HepG2 (cell line): ENCODE data around the gene TPRA1. TPM values are rescaled to one million over a fixed set of nuclear protein-coding genes. Genes with fewer than 3 reads are reported as not detected.
A peak's percentile ranks its signal among the peaks of the same experiment; 100 is the strongest.

Experiments used
- ATAC-seq: fragments of 200-7000 bp; cut with Tn5 transposase; 3 replicates; pipeline ENCODE4 v1.9.1; 2020; ENCODE audit warnings: mild to moderate bottlenecking, moderate library complexity
- BruUV-seq: library from RNA; stranded (reverse); fragments of 400-500 nt; replicated peaks from 2 replicates; lab custom pipeline; 2021; lab: Mats Ljungman, UMichigan
- CTCF ChIA-PET: fragments of 300-600 bp; formaldehyde crosslinking; extraction: SDS; loops from one replicate; lab custom pipeline; 2021; ENCODE audit warnings: low total read pairs, inconsistent platforms, low intra/inter-chr PET ratio; lab: Yijun Ruan, JAX
- POLR2A ChIA-PET: fragments of 350-600 bp; sonication (Branson Sonifier 250); formaldehyde crosslinking; loops from one replicate; lab custom pipeline; 2020; ENCODE audit warnings: antibody characterized with exemption, inconsistent platforms; lab: Yijun Ruan, JAX
- DNase-seq: peaks from one replicate; pipeline ENCODE4 v3.0.0-alpha.2; 2015; ENCODE audit warnings: low spot score
- FAIRE-seq: peaks from 3 replicates; lab custom pipeline; 2011; peaks lifted over from hg19 to GRCh38; lab: Jason Lieb, UNC
- H2AFZ ChIP-seq: one replicate; pipeline ENCODE4 v1.6.1; 2011; ENCODE audit warnings: low read length, inconsistent platforms
- H3K27ac ChIP-seq: fragments of 300-600 bp; 3 replicates; pipeline ENCODE4 v1.8.0; 2011; ENCODE audit warnings: mixed run types, mild to moderate bottlenecking, mixed read lengths, low read length, inconsistent platforms; ENCODE audit not compliant: insufficient read depth; ENCODE audit errors: extremely low read length
- H3K27me3 ChIP-seq, 2 experiments: fragments of 200-600 bp in 1 of 2; 2 replicates in 1 of 2; 3 replicates in 1 of 2; pipeline versions ENCODE4 v1.6.0 to v1.8.0; 2011; ENCODE audit warnings: low read length in 2 of 2, mild to moderate bottlenecking in 2 of 2, moderate library complexity in 2 of 2, inconsistent platforms in 1 of 2; ENCODE audit not compliant: insufficient read depth in 2 of 2, control insufficient read depth in 1 of 2
- H3K36me3 ChIP-seq, 2 experiments: fragments of 200-600 bp in 1 of 2; replicated peaks in 1 of 2; 2 replicates in 1 of 2; 3 replicates in 1 of 2; pipeline versions ENCODE4 v1.5.1 to v1.8.0; 2011; ENCODE audit warnings: low read length in 2 of 2, inconsistent platforms in 1 of 2; ENCODE audit not compliant: insufficient read depth in 2 of 2, control insufficient read depth in 1 of 2
- H3K4me1 ChIP-seq: 2 replicates; pipeline ENCODE4 v1.5.1; 2012; ENCODE audit warnings: low read length, inconsistent platforms; ENCODE audit not compliant: insufficient read depth
- H3K4me2 ChIP-seq: 2 replicates; pipeline ENCODE4 v1.6.0; 2011; ENCODE audit warnings: low read depth, low read length, inconsistent platforms
- H3K4me3 ChIP-seq, 3 experiments: fragments of 200-600 bp in 1 of 3; sonication (generic), shearing (Covaris generic) in 1 of 3; replicated peaks in 1 of 3; 2 replicates each; pipeline ENCODE4 v1.5.1; 2011 to 2016; ENCODE audit warnings: low read length in 3 of 3, inconsistent platforms in 2 of 3, low read depth in 2 of 3, mild to moderate bottlenecking in 2 of 3, control low read depth in 1 of 3, mixed read lengths in 1 of 3; ENCODE audit not compliant: insufficient read depth in 1 of 3
- H3K79me2 ChIP-seq: one replicate; pipeline ENCODE4 v1.6.1; 2011; ENCODE audit warnings: low read length, inconsistent platforms; ENCODE audit not compliant: insufficient read depth
- H3K9ac ChIP-seq: 2 replicates; pipeline ENCODE4 v1.6.0; 2011; ENCODE audit warnings: mild to moderate bottlenecking, low read depth, low read length, inconsistent platforms; ENCODE audit not compliant: insufficient read depth
- H3K9me3 ChIP-seq: 2 replicates; pipeline ENCODE4 v1.5.1; 2012; ENCODE audit warnings: mild to moderate bottlenecking, low read length
- H4K20me1 ChIP-seq: 2 replicates; pipeline ENCODE4 v1.6.0; 2011; ENCODE audit warnings: inconsistent platforms, mild to moderate bottlenecking, low read length, moderate library complexity; ENCODE audit not compliant: insufficient read depth
- FOXP1 ChIP-seq, 2 experiments: fragments of 450-650 bp in 1 of 2; IDR thresholded peaks; 2 replicates each; pipeline ENCODE4 v1.6.1; 2017 to 2018; ENCODE audit warnings: antibody characterized with exemption in 1 of 2
- SKI ChIP-seq: fragments of 450-650 bp; IDR thresholded peaks from one replicate; pipeline ENCODE4 v1.6.1; 2018; ENCODE audit warnings: mild to moderate bottlenecking; ENCODE audit not compliant: partially characterized antibody
- SRSF9 ChIP-seq: fragments of 200-400 bp; formaldehyde crosslinking; IDR thresholded peaks from 2 replicates; pipeline ENCODE4 v1.6.1; 2018; ENCODE audit warnings: borderline replicate concordance, mild to moderate bottlenecking, low read depth, low read length; ENCODE audit not compliant: insufficient read depth, poor library complexity, severe bottlenecking
- ZFP36 ChIP-seq: fragments of 150-350 bp; IDR thresholded peaks from 2 replicates; pipeline ENCODE4 v1.6.1; 2018; ENCODE audit warnings: borderline replicate concordance, low read length, low read depth; ENCODE audit not compliant: partially characterized antibody
- WGBS: methylation state at CpG from one replicate; pipeline ENCODE4 v1.1.6; 2017; ENCODE audit warnings: low lambda C conversion rate; 5-methylcytosine and 5-hydroxymethylcytosine counted together
- in situ Hi-C: cut with HindIII; loops from 2 replicates; pipeline ENCODE4 v1.10.0; 2017; ENCODE audit warnings: low pct_unique_long_range_greater_than_20kb; ENCODE audit not compliant: extremely low pct_ligation_motif_present
- intact Hi-C: fragments of 100-400 bp; cut with micrococcal nuclease; formaldehyde crosslinking; loops from one replicate; pipeline ENCODE4 v1.10.0; 2022; ENCODE audit not compliant: unreplicated experiment
- polyA plus RNA-seq, 8 experiments: library from polyadenylated mRNA; depleted of rRNA in 3 of 8; stranded (reverse) in 7 of 8; unstranded in 1 of 8; fragments of >200 nt; fragmentation: Illumina TruSeq in 4 of 8; extraction: Trizol in 4 of 8; gene quantifications; 2 replicates each; pipeline versions ENCODE4 v1.2.1 to v1.2.3, GENCODE V29; 2011 to 2016; ENCODE audit warnings: low read depth in 4 of 8, missing spikeins in 1 of 8, mixed read lengths in 1 of 8; ENCODE audit not compliant: insufficient read depth in 1 of 8
- total RNA-seq, 5 experiments: library from RNA; depleted of rRNA; stranded (reverse); fragments of >200 nt; fragmentation: Illumina TruSeq; extraction: Trizol; gene quantifications; 2 replicates each; pipeline ENCODE4 v1.2.3, GENCODE V29; 2016; ENCODE audit warnings: low read depth in 1 of 5
- TF ChIP-seq, protein P1 (sequence below): conservative IDR thresholded peaks from 2 replicates; pipeline ENCODE4 v1.6.1; 2018; ENCODE audit warnings: missing genetic modification reagents
- TF ChIP-seq, protein P2 (sequence below): sonication (generic); formaldehyde crosslinking; IDR thresholded peaks from 2 replicates; pipeline ENCODE4 v1.4.0; 2020; ENCODE audit warnings: missing genetic modification reagents, borderline replicate concordance
- TF ChIP-seq, protein P3 (sequence below): sonication (generic); formaldehyde crosslinking; IDR thresholded peaks from 2 replicates; pipeline ENCODE4; 2020; ENCODE audit warnings: missing genetic modification reagents, mild to moderate bottlenecking, borderline replicate concordance

The TPRA1 gene
- total and polyA plus RNA-seq, 2 of the 13 experiments (the other 11 are each of a cell fraction or from before 2014, with no cell fraction given): 25.4 to 25.8 TPM

DNA sequence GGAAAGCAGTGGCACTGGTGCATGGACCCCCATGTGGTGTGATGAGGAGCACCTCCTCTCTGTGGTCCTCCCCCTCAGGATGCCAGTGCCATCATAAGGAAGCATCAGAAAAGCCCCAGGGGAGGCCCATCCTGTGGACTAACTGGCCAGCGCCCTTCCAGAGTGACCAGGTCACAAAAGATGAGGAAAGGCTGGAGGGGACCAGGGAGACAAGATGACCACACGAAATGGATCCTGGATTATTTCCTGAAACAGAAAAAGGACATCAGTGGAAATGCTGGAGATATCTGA is 56.4 kb downstream of the TPRA1 start (continued):
- TF ChIP-seq SRSF9 (no peak), FOXP1 (IDR thresholded peaks at IDR 0.05) (no peak), FOXP1 (CRISPR knock-in tag; IDR thresholded peaks at IDR 0.05) (no peak)
- TF ChIP-seq, protein P1, sequence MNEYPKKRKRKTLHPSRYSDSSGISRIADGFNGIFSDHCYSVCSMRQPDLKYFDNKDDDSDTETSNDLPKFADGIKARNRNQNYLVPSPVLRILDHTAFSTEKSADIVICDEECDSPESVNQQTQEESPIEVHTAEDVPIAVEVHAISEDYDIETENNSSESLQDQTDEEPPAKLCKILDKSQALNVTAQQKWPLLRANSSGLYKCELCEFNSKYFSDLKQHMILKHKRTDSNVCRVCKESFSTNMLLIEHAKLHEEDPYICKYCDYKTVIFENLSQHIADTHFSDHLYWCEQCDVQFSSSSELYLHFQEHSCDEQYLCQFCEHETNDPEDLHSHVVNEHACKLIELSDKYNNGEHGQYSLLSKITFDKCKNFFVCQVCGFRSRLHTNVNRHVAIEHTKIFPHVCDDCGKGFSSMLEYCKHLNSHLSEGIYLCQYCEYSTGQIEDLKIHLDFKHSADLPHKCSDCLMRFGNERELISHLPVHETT (CRISPR knock-in tag): no peak

DNA sequence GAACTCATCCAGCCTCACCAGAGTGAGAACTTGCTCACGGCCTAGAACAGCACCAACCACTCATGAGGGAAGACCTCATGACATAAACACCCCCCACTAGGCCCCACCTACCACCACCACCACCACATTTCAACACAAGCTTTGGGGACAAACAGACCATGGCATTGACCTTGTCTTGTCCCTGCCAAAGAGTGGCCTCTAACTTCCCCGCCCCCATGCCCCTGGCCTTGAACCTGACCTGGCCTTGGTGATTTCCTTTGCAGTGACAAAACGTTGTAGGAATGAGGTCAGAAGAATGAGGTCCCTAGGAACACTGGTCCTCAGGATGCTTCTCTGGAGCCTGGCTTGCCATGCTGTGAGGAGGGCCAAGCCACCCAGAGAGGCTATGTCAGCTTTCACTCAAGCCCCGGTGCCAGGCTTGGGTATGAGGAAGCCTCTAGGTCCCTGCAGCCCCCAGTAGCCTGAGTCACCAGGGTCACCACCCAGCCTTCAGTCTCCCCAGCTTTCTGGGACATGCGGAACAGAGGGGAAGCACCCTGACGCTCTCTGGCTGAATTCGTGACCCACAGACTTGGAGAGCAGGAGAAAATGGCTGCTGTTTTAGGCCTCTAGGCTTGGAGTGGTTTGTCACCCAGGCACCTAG is 57.9 kb downstream of the TPRA1 start:
- no peaks in the 10 kb centered on the region for H3K79me2 ChIP-seq
- no TSS peak for BruUV-seq
- H3K27ac ChIP-seq: no peak overlapping the region
- H4K20me1 ChIP-seq: 0 out of 2 replicates have a peak, but pooled peaks cover 3% of the 10 kb centered on the region
- H3K4me1 ChIP-seq: no peaks in the 10 kb centered on the region
- peak; percentile 19 for DNase-seq
- ATAC-seq: no peak
- WGBS: 42% methylated on average over 6 of the region's 7 CpGs
- H2AFZ ChIP-seq: no peak overlapping the region
- peaks cover 0 to 16% of the 10 kb centered on the region in 2 experiments; a peak in 2 of 5 replicates for H3K27me3 ChIP-seq
- no peaks in the 10 kb centered on the region for H3K36me3 ChIP-seq
- no peak overlapping the region for H3K9ac ChIP-seq
- in situ Hi-C loops: no loop called here
- H3K4me3 ChIP-seq: no peak overlapping the region
- ChIA-PET POLR2A (interaction anchor here (0.7 kb wide), 1 partner anchor 76 kb away, joined by 3 read pairs; no protein-coding TSS in a partner anchor), CTCF (no interaction called here)
- no peak overlapping the region for H3K4me2 ChIP-seq
- no peaks in the 10 kb centered on the region for H3K9me3 ChIP-seq
- intact Hi-C loops: no loop called here
- FAIRE-seq: no peak
- TF ChIP-seq, protein P2, sequence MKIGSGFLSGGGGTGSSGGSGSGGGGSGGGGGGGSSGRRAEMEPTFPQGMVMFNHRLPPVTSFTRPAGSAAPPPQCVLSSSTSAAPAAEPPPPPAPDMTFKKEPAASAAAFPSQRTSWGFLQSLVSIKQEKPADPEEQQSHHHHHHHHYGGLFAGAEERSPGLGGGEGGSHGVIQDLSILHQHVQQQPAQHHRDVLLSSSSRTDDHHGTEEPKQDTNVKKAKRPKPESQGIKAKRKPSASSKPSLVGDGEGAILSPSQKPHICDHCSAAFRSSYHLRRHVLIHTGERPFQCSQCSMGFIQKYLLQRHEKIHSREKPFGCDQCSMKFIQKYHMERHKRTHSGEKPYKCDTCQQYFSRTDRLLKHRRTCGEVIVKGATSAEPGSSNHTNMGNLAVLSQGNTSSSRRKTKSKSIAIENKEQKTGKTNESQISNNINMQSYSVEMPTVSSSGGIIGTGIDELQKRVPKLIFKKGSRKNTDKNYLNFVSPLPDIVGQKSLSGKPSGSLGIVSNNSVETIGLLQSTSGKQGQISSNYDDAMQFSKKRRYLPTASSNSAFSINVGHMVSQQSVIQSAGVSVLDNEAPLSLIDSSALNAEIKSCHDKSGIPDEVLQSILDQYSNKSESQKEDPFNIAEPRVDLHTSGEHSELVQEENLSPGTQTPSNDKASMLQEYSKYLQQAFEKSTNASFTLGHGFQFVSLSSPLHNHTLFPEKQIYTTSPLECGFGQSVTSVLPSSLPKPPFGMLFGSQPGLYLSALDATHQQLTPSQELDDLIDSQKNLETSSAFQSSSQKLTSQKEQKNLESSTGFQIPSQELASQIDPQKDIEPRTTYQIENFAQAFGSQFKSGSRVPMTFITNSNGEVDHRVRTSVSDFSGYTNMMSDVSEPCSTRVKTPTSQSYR (CRISPR knock-in tag): peak; percentile 35; the same call in 1 of the 2 replicates
- TF ChIP-seq, protein P3, sequence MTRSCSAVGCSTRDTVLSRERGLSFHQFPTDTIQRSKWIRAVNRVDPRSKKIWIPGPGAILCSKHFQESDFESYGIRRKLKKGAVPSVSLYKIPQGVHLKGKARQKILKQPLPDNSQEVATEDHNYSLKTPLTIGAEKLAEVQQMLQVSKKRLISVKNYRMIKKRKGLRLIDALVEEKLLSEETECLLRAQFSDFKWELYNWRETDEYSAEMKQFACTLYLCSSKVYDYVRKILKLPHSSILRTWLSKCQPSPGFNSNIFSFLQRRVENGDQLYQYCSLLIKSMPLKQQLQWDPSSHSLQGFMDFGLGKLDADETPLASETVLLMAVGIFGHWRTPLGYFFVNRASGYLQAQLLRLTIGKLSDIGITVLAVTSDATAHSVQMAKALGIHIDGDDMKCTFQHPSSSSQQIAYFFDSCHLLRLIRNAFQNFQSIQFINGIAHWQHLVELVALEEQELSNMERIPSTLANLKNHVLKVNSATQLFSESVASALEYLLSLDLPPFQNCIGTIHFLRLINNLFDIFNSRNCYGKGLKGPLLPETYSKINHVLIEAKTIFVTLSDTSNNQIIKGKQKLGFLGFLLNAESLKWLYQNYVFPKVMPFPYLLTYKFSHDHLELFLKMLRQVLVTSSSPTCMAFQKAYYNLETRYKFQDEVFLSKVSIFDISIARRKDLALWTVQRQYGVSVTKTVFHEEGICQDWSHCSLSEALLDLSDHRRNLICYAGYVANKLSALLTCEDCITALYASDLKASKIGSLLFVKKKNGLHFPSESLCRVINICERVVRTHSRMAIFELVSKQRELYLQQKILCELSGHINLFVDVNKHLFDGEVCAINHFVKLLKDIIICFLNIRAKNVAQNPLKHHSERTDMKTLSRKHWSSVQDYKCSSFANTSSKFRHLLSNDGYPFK (CRISPR knock-in tag): no peak
- TF ChIP-seq SKI (peak; percentile 98), ZFP36 (no peak)
